HepG2 (cell line): Measurements from ENCODE around the gene VPS26A.

Source experiments
- ARNTL ChIP-seq: sonication (generic); formaldehyde crosslinking; IDR thresholded peaks from 2 replicates; pipeline ENCODE4 v1.4.0; 2020; ENCODE audit warnings: mild to moderate bottlenecking, missing genetic modification reagents
- ASH2L ChIP-seq: fragments of 300-600, 200-600 bp; sonication (generic); IDR thresholded peaks from 2 replicates; pipeline ENCODE4 v1.7.0; 2017; ENCODE audit warnings: low read depth, mild to moderate bottlenecking, moderate library complexity, mixed read lengths, low read length; ENCODE audit not compliant: insufficient read length
- CBFB ChIP-seq: sonication (generic); formaldehyde crosslinking; IDR thresholded peaks from 2 replicates; pipeline ENCODE4 v1.4.0; 2020; ENCODE audit warnings: missing genetic modification reagents
- HNRNPK ChIP-seq: fragments of 200-400 bp; formaldehyde crosslinking; IDR thresholded peaks from 2 replicates; pipeline ENCODE4 v1.6.1; 2018; ENCODE audit warnings: low read length, low read depth, moderate library complexity, mild to moderate bottlenecking; ENCODE audit not compliant: poor library complexity, severe bottlenecking
- JUND ChIP-seq: sonication (generic); formaldehyde crosslinking; IDR thresholded peaks from 2 replicates; pipeline ENCODE4 v1.8.0; 2022; ENCODE audit warnings: mild to moderate bottlenecking, missing genetic modification reagents
- SP1 ChIP-seq, 2 experiments: fragments of 450-650 bp in 1 of 2; sonication (generic) in 1 of 2; formaldehyde crosslinking in 1 of 2; IDR thresholded peaks; 2 replicates each; pipeline versions ENCODE4 v1.4.0 to v1.6.1; 2016 to 2020; ENCODE audit warnings: missing genetic modification reagents in 1 of 2
- ZNF207 ChIP-seq: fragments of 450-650 bp; IDR thresholded peaks from 2 replicates; pipeline ENCODE4 v1.6.1; 2016; ENCODE audit warnings: antibody characterized with exemption, borderline replicate concordance
- TF ChIP-seq, protein P1 (sequence below): sonication (generic); formaldehyde crosslinking; IDR thresholded peaks from 2 replicates; pipeline ENCODE4 v1.4.0; 2020; ENCODE audit warnings: mild to moderate bottlenecking, missing genetic modification reagents
- TF ChIP-seq, protein P2 (sequence below): sonication (generic); formaldehyde crosslinking; IDR thresholded peaks from 2 replicates; pipeline ENCODE4 v1.5.0; 2020; ENCODE audit warnings: mild to moderate bottlenecking, missing genetic modification reagents, moderate library complexity
- TF ChIP-seq, protein P3 (sequence below): sonication (generic); formaldehyde crosslinking; IDR thresholded peaks from 2 replicates; pipeline ENCODE4 v1.4.0; 2020; ENCODE audit warnings: missing genetic modification reagents, borderline replicate concordance

DNA sequence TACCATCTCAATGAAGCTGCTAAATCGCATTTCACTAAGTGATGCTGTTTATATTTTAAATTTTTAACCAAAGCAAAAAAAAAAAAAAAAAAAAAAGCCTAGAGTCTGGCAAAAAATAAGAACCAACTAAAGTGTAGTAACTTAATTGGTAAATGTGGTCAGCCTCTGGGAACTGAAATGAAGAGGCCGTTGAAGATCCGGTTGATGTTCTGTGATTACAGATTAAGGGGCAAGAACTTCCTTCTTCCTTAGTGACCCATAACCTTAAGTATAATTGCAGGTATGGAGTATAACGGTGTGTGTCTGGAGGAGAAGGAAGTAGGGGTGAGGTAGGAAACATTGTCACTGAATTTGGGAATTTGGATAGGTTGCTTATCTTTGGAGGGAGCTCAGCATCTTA, 43.8 kb upstream of the VPS26A start:
- TF ChIP-seq HNRNPK (no peak), ARNTL (CRISPR knock-in tag) (no peak), ASH2L (no peak), SP1 (IDR thresholded peaks at IDR 0.05) (no peak), SP1 (CRISPR knock-in tag; IDR thresholded peaks at IDR 0.05) (no peak), JUND (no peak), CBFB (CRISPR knock-in tag) (no peak), ZNF207 (no peak)
- TF ChIP-seq, protein P1, sequence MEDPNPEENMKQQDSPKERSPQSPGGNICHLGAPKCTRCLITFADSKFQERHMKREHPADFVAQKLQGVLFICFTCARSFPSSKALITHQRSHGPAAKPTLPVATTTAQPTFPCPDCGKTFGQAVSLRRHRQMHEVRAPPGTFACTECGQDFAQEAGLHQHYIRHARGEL: no peak
- TF ChIP-seq, protein P2, sequence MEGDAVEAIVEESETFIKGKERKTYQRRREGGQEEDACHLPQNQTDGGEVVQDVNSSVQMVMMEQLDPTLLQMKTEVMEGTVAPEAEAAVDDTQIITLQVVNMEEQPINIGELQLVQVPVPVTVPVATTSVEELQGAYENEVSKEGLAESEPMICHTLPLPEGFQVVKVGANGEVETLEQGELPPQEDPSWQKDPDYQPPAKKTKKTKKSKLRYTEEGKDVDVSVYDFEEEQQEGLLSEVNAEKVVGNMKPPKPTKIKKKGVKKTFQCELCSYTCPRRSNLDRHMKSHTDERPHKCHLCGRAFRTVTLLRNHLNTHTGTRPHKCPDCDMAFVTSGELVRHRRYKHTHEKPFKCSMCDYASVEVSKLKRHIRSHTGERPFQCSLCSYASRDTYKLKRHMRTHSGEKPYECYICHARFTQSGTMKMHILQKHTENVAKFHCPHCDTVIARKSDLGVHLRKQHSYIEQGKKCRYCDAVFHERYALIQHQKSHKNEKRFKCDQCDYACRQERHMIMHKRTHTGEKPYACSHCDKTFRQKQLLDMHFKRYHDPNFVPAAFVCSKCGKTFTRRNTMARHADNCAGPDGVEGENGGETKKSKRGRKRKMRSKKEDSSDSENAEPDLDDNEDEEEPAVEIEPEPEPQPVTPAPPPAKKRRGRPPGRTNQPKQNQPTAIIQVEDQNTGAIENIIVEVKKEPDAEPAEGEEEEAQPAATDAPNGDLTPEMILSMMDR (CRISPR knock-in tag): no peak
- TF ChIP-seq, protein P3, sequence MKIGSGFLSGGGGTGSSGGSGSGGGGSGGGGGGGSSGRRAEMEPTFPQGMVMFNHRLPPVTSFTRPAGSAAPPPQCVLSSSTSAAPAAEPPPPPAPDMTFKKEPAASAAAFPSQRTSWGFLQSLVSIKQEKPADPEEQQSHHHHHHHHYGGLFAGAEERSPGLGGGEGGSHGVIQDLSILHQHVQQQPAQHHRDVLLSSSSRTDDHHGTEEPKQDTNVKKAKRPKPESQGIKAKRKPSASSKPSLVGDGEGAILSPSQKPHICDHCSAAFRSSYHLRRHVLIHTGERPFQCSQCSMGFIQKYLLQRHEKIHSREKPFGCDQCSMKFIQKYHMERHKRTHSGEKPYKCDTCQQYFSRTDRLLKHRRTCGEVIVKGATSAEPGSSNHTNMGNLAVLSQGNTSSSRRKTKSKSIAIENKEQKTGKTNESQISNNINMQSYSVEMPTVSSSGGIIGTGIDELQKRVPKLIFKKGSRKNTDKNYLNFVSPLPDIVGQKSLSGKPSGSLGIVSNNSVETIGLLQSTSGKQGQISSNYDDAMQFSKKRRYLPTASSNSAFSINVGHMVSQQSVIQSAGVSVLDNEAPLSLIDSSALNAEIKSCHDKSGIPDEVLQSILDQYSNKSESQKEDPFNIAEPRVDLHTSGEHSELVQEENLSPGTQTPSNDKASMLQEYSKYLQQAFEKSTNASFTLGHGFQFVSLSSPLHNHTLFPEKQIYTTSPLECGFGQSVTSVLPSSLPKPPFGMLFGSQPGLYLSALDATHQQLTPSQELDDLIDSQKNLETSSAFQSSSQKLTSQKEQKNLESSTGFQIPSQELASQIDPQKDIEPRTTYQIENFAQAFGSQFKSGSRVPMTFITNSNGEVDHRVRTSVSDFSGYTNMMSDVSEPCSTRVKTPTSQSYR: no peak
